ENCODE data around the gene MSRB1.
A peak's percentile ranks its signal among the peaks of the same experiment; 100 is the strongest.

The MSRB1 gene

GRCh38 chr16:1983544-1984346 is 40.7 kb upstream of the MSRB1 start, which contains the start of gene GFER:
Gene GFER (plus strand): TSS chr16:1984193. CDS start chr16:1984219, 26 bp downstream.
- H3K4me1 Mint-ChIP-seq (ENCODE audit: low read depth in 2 of 2), result peaks cover 4 to 14% of the 10 kb centered on the region in 2 donors
- ATAC-seq (replicated peaks) (peak; percentile 77), DNase-seq (peak in 2 of 3 experiments; percentile 47 to 63)
- peak within 1 kb of the TSS; percentile 69 to 75 for H3K4me3 Mint-ChIP-seq
- H3K36me3 Mint-ChIP-seq (ENCODE audit: insufficient read depth), result peaks cover 11% of the 10 kb centered on the region
- peaks cover under 1 to 39% of the 10 kb centered on the region in 2 donors for H3K27me3 Mint-ChIP-seq
- no peaks in the 10 kb centered on the region for H3K9me3 Mint-ChIP-seq
- H3K27ac Mint-ChIP-seq, result peak within 1 kb of the TSS; percentile 63 to 81

GRCh38 chr16:1982991-1983543 is 40.1 kb upstream of the MSRB1 start:
- H3K4me1 Mint-ChIP-seq (ENCODE audit: low read depth in 2 of 2), result peaks cover 4 to 14% of the 10 kb centered on the region in 2 donors
- no peak for DNase-seq
- peaks cover 11% of the 10 kb centered on the region for H3K36me3 Mint-ChIP-seq (ENCODE audit: insufficient read depth)
- H3K27ac Mint-ChIP-seq, result peak overlapping the region; percentile 63 to 81
- no peak for ATAC-seq (replicated peaks)
- peaks cover 0 to 34% of the 10 kb centered on the region in 2 donors for H3K27me3 Mint-ChIP-seq
- H3K9me3 Mint-ChIP-seq, result no peaks in the 10 kb centered on the region
- H3K4me3 Mint-ChIP-seq, result peak overlapping the region; percentile 69 to 75

GRCh38 chr16:1982013-1982433 is 39.0 kb upstream of the MSRB1 start:
- Mint-ChIP-seq H3K9me3 (no peaks in the 10 kb centered on the region), H3K27ac (no peak overlapping the region), H3K4me1 (ENCODE audit: low read depth in 2 of 2) (peaks cover 4 to 14% of the 10 kb centered on the region in 2 donors), H3K4me3 (peak overlapping the region in 1 of 2 donors; percentile 75), H3K27me3 (peaks cover 0 to 34% of the 10 kb centered on the region in 2 donors), H3K36me3 (ENCODE audit: insufficient read depth) (peaks cover 17% of the 10 kb centered on the region)
- no peak for ATAC-seq (replicated peaks)
- DNase-seq, result no peak

- ATAC-seq (replicated peaks), result no peak
- DNase-seq, result no peak
- H3K27ac Mint-ChIP-seq, result peak within 1 kb of the TSS in 1 of 2 donors; percentile 12
- H3K9me3 Mint-ChIP-seq, result no peaks in the 10 kb centered on the region
- H3K4me3 Mint-ChIP-seq, result peak within 1 kb of the TSS in 1 of 2 donors; percentile 75
- H3K36me3 Mint-ChIP-seq (ENCODE audit: insufficient read depth), result peaks cover 23% of the 10 kb centered on the region
- H3K27me3 Mint-ChIP-seq, result peaks cover 0 to 34% of the 10 kb centered on the region in 2 donors
- H3K4me1 Mint-ChIP-seq (ENCODE audit: low read depth in 2 of 2), result peaks cover 4 to 14% of the 10 kb centered on the region in 2 donors
Observed at GRCh38 chr16:1981398-1981836, 38.4 kb upstream of the MSRB1 start, which contains the start of gene NOXO1. Gene NOXO1 (minus strand): TSS chr16:1981469. CDS start chr16:1981179, 290 bp downstream.

GRCh38 chr16:1980770-1981087 is 37.7 kb upstream of the MSRB1 start:
- ATAC-seq (replicated peaks), result no peak
- peak overlapping the region in 1 of 2 donors; percentile 12 for H3K27ac Mint-ChIP-seq
- no peak overlapping the region for H3K4me3 Mint-ChIP-seq
- no peak for DNase-seq
- peaks cover 0 to 34% of the 10 kb centered on the region in 2 donors for H3K27me3 Mint-ChIP-seq
- peaks cover 23% of the 10 kb centered on the region for H3K36me3 Mint-ChIP-seq (ENCODE audit: insufficient read depth)
- no peaks in the 10 kb centered on the region for H3K9me3 Mint-ChIP-seq
- peaks cover 4 to 14% of the 10 kb centered on the region in 2 donors for H3K4me1 Mint-ChIP-seq (ENCODE audit: low read depth in 2 of 2)

GRCh38 chr16:1980030-1980769 is 37.2 kb upstream of the MSRB1 start:
- Mint-ChIP-seq H3K9me3 (no peaks in the 10 kb centered on the region), H3K27ac (peak overlapping the region in 1 of 2 donors; percentile 12), H3K27me3 (peaks cover 0 to 34% of the 10 kb centered on the region in 2 donors), H3K4me1 (ENCODE audit: low read depth in 2 of 2) (peaks cover 4 to 14% of the 10 kb centered on the region in 2 donors), H3K36me3 (ENCODE audit: insufficient read depth) (peaks cover 23% of the 10 kb centered on the region), H3K4me3 (no peak overlapping the region)
- DNase-seq, result no peak
- ATAC-seq (replicated peaks), result no peak

GRCh38 chr16:1979271-1980029 is 36.5 kb upstream of the MSRB1 start:
- H3K27me3 Mint-ChIP-seq, result peaks cover 0 to 34% of the 10 kb centered on the region in 2 donors
- no peaks in the 10 kb centered on the region for H3K9me3 Mint-ChIP-seq
- H3K36me3 Mint-ChIP-seq (ENCODE audit: insufficient read depth), result peaks cover 29% of the 10 kb centered on the region
- H3K4me1 Mint-ChIP-seq (ENCODE audit: low read depth in 2 of 2), result peaks cover 0 to 11% of the 10 kb centered on the region in 2 donors
- DNase-seq (no peak), ATAC-seq (replicated peaks) (no peak)
- no peak overlapping the region for H3K27ac Mint-ChIP-seq
- no peak overlapping the region for H3K4me3 Mint-ChIP-seq

- H3K9me3 Mint-ChIP-seq, result no peaks in the 10 kb centered on the region
- no peak overlapping the region for H3K27ac Mint-ChIP-seq
- peaks cover 27% of the 10 kb centered on the region for H3K36me3 Mint-ChIP-seq (ENCODE audit: insufficient read depth)
- ATAC-seq (replicated peaks) (no peak), DNase-seq (no peak)
- H3K4me1 Mint-ChIP-seq (ENCODE audit: low read depth in 2 of 2), result peaks cover 0 to 11% of the 10 kb centered on the region in 2 donors
- H3K4me3 Mint-ChIP-seq, result no peak overlapping the region
- peaks cover 0 to 34% of the 10 kb centered on the region in 2 donors for H3K27me3 Mint-ChIP-seq
Observed at GRCh38 chr16:1978476-1979120, 35.6 kb upstream of the MSRB1 start.

- H3K27ac Mint-ChIP-seq, result no peak overlapping the region
- peaks cover 27% of the 10 kb centered on the region for H3K36me3 Mint-ChIP-seq (ENCODE audit: insufficient read depth)
- H3K4me3 Mint-ChIP-seq, result no peak overlapping the region
- H3K27me3 Mint-ChIP-seq, result peaks cover 0 to 30% of the 10 kb centered on the region in 2 donors
- DNase-seq (no peak), ATAC-seq (replicated peaks) (no peak)
- H3K9me3 Mint-ChIP-seq, result no peaks in the 10 kb centered on the region
- H3K4me1 Mint-ChIP-seq (ENCODE audit: low read depth in 2 of 2), result peaks cover 2 to 8% of the 10 kb centered on the region in 2 donors
Observed at GRCh38 chr16:1977875-1978268, 34.9 kb upstream of the MSRB1 start.

- Mint-ChIP-seq H3K4me3 (no peak overlapping the region), H3K27me3 (peaks cover 0 to 23% of the 10 kb centered on the region in 2 donors), H3K4me1 (ENCODE audit: low read depth in 2 of 2) (peaks cover 5 to 10% of the 10 kb centered on the region in 2 donors), H3K9me3 (no peaks in the 10 kb centered on the region), H3K36me3 (ENCODE audit: insufficient read depth) (peaks cover 27% of the 10 kb centered on the region), H3K27ac (no peak overlapping the region)
- no peak for ATAC-seq (replicated peaks)
- DNase-seq, result no peak
Observed at GRCh38 chr16:1976951-1977874, 34.2 kb upstream of the MSRB1 start.

GRCh38 chr16:1976216-1976520 is 33.2 kb upstream of the MSRB1 start:
- Mint-ChIP-seq H3K4me3 (no peak overlapping the region), H3K36me3 (ENCODE audit: insufficient read depth) (peaks cover 30% of the 10 kb centered on the region), H3K27ac (no peak overlapping the region), H3K4me1 (ENCODE audit: low read depth in 2 of 2) (peaks cover 15 to 19% of the 10 kb centered on the region in 2 donors), H3K9me3 (no peaks in the 10 kb centered on the region), H3K27me3 (peaks cover 0 to 12% of the 10 kb centered on the region in 2 donors)
- ATAC-seq (replicated peaks), result no peak
- no peak for DNase-seq

Measured in effector memory CD8-positive, alpha-beta T cell (primary cell).